ENCODE data around the gene CCDC141.

CCDC141 gene

DNA sequence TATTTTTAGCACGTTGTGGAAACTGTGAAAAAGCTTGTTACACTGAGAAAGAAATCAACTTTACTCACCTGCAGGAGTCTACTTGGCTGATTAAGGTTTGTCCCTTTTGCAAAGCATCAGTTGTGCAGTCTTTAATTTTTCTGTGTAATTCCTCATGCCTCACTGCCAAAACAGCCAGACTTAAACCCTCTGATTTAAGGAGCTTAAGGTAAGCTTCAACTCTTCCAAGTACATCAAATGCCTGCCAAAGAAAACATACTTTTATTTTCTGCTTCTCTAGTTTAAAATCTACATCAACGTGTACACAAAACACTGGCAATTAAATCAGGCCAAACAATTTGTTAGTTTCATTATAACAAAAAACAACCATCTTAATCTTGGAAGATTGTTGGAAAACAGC lies 144.7 kb downstream of the CCDC141 start:
- no peak for DNase-seq

DNA sequence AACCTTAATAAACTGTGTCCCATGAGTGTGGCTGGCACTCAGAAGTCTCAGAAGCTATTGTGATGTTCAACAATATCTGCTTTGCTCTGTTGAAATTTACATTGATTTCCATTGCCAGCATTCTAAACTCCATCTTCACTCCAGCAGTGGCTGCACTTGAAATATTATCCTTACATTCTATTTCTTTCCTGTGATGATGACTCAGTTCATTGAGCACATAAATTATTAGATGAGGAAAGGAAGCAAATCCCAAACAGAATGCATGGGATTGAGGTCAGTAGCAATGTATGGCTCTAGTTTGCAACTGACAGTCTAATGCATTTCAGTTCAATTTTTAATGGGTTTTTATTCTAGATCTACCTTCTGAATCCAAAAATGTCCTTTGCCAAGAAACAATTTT lies 150.3 kb downstream of the CCDC141 start:
- no peak for DNase-seq

DNA sequence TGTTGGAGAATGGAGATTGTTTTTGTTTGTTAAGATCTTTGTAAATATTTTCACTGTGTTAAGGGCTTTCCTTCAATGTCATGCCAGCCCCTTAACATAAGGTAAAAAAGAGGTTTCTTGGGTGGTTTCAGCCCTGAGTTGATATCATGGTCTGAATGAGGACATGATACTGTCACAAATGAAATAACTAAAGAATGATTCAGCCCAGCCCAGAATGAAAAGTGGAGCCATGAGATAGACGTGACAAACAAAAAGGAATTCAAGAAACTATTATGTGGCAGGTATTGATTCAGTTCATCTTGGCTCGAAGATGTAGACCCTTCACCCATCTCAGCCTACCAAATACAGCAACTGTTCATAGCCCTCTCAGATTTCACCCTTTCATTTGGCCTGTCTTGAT lies 154.1 kb downstream of the CCDC141 start:
- DNase-seq, result no peak

DNA sequence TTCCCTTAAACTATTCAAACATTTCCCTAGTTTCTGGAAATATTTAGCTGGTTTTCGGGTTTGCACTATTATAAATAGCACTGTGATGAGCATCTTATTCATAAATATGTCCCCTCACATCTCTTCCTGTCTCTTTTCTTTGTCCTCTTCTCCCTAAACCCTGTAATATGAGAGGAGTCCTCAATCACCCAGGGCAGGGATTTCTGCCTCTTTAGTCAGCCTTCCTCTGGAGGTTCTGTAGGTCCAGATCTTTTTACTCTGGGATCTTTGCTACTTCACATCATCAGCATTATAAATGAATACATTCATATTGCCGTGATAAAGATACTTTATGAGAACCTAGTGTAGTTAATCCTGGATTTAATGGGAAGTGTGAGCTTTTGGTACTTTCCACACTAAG lies 154.8 kb downstream of the CCDC141 start:
- DNase-seq, result no peak

- no peak for DNase-seq
These were observed 156.9 kb downstream of the CCDC141 start for GRCh38 chr2:178892751-178893625.

DNA sequence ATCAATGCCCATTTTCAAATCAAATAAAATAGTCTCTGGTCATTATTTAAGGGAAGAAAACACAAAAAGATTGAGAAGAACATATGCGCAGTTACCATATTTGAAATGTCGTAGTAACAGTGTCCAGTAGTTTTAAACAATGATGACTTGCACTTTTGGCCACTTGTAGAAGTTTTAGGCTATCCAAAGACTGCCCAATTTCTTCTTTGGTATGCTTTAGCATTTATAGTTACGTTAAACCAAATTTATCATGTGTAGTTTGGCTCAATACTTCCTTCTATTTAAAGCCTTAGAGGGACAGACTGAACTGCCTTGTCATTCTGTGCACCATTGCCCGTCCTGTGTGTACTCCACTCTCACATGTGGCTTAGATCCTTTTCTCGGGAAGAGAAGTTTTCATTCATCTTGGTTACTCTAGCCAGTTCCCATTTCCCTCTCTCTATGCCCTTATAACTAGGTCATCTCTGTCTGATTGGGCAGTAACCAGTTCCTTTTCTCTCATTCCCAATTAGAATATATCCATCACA lies 157.9 kb downstream of the CCDC141 start:
- DNase-seq, result no peak

DNA sequence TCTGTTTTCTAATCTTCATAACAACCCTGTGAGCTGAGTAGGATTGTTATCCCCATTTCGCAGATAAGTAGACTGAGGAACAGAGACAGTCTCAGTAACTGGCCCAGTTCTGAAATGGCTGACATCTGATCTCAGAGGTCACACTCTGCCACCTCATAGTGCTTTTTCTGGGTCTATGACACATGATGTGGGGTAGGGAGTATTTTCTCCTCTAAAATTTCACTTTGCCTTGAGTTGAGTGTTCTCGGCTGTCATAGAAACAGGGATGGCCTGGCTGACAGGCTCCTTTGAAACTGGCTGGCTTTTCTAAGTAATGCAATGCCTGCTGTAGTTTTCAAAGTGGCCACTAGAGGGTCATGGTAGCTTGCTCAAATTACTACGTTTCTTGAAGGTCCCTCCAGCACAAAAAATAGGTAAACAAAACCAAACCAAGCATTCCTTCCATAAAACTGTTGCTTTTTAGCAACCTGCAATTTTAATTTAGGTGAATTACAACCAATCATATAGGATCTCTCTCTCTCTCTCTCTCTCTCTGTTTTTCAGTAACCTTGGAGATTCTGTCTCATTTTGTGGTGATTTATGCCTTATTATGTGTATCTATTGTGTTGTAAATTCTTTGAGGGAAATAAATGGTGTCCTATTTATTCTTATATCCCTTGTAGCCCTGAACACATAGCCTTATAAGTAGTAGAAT lies 158.5 kb downstream of the CCDC141 start:
- DNase-seq, result peak; percentile 30

- DNase-seq, result no peak
These were observed 163.9 kb downstream of the CCDC141 start for GRCh38 chr2:178886006-178886405.

DNA sequence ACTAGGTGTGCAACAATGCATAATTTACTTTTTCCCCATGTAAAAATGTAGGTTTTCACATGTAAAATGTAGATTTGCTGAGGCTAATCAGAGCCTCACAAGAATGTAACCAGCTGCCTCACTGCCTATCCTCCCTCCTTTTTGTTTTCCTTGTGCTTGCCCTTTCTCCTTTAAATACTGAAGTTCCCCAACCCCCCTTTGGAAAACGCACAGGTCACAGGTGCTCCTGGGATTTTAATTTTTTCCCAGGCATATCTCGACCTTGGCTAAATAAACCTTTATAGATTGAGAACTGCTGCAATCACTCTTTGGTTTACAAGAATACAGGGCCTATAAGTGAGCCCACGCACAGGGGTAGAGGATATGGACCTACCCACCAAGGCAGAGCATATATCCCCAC lies 165.5 kb downstream of the CCDC141 start:
- no peak for DNase-seq

DNA sequence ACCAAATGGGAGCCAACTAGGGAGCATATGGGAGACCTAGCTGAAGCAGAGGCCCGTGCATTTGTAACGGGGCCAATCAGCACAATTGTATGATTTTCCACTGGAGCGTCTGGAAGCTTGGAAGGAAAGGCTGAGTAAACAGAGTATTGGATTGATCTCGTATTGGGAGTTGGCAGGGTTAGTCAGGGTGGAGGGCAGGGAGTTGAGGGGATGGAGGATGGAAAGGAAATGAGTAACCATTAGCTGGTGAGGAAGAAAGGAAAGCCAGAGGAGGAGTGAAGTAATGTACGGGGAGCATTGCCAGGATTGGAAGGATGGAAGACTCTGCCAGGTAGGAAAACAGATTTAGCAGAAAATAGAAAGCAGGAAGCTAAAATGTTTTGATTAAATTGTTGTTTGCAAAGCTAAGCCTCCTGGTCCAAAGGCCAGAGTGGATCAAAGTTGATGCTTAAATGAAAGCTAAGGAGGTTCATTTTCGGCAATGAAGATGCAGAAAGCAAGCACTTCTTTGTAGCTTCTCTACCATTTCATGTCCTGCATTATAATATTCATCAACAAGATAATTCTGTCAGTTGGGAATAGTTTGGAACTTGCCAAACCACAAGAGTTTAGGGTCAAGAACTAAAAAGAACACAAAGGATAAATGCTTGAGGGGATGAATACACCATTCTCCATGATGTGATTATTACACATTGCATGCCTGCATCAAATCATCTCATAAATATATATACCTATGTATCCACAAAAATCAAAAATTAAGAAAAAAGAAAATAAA lies 167.1 kb downstream of the CCDC141 start:
- DNase-seq, result no peak

DNA sequence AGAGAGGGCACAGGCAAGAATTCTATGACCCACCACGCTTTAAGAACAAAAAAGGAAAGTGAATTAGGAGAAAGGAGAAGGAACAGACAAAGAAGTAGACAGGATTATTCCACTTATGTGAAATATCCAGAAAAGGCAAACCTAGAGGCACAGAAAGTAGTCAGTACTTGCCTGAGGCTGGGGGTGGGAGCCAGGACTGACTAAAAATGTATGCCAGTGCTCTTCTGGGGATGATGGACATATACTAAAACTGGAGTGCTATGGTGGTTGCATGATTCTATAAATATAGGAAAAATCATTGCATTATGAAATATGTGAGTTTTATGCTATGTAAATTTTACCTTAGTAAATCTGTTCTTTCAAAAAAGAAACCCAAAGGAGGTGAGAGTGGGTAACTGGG lies 168.9 kb downstream of the CCDC141 start:
- DNase-seq, result no peak

DNA sequence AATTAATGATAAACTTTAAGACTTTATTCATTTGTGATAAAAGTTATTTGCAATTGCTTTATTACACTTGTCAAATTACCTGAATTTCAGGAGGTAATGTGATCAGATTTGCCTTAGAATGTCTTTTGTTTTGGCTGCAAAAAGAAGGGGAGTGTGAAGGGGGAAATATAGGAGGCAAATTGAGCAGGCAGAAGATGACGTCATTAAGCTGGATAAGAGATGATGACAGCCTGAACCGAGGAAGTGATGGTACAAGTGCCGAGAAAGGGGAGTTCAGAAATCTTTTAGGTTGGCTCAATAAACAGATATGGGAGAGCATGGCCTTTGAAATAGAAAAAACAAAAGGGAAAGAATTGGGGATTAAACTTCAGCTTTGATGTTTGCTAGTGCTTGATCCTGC lies 169.7 kb downstream of the CCDC141 start:
- DNase-seq, result no peak

- no peak for DNase-seq
These were observed 172.1 kb downstream of the CCDC141 start for GRCh38 chr2:178877874-178878273.

GRCh38 chr2:178874529-178875240 lies 175.3 kb downstream of the CCDC141 start:
- DNase-seq, result no peak

GRCh38 chr2:178873912-178874311 lies 176.0 kb downstream of the CCDC141 start:
- DNase-seq, result no peak

DNA sequence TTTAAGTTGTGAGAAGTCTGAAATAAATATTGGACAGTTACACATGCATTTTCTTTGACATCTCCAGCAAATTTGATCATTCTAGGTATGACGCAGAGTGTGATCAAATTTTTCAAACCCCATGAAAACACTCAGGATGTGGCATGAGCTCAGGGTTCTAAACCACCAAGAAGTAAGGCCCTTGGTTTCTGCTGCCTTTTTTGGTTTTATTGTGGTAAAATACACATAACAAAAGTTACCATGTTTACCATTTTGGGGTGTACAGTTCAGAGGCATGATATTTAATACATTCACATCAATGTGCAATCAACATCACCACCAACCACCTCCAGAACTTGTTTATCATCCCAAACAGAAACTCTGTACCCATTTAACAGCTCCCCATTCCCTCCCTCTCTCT lies 178.4 kb downstream of the CCDC141 start:
- no peak for DNase-seq

- DNase-seq, result no peak
These were observed 179.2 kb downstream of the CCDC141 start for GRCh38 chr2:178870703-178871102.

DNA sequence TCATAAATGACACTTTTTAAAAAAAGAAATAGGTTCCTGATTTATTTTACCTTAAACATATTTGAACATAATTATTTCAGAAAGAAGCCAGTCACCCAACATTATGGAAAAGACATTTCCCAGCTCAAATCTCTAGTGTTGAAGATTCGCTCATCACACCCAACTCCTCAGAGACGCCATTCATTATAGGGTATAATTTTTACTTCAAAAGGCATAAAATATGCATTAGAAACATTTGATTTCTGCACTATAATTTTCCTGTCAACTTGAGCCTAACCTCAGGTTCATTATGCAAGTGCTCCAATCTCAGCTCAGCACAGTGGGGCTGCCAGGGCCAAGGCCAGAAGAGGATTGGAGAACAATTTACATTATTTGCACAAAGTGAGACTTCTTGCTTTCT lies 183.9 kb downstream of the CCDC141 start:
- no peak for DNase-seq

GRCh38 chr2:178865146-178865936 lies 184.6 kb downstream of the CCDC141 start:
- no peak for DNase-seq

DNA sequence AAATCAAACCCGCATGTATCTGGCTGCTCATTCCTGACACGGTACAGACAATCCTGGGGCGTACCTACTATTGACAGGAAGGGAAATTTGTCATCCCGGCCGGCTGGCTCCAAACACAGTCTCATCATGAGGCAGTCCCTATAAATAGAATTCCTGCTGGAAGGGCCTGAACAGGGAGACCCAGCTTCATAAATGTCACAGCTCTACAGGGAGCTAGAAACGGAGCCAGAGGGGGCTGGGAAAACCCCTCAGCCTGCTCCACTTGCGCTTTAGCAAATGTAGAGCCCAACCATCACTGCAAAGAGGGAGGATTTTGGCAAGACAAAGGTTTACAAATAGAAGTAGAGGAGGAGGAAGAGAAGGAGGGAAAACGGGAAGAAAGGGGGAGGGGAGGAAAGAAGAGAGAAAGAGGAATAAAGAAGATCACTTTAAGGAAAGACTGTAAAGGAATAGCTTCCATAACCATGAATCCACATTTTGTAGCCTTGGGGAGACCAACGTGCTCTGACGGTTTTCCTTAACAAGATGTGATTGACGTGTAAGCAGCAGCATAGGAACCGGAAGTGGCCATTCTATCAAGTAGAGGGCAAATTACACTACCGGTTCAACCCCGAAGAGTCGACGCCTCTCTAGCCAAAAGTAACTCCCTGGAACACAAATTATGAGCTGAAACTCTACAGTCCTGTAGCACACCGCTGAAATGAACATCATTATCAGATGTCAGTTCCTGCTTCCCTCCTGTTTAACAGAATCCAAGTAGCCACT lies 185.9 kb downstream of the CCDC141 start:
- DNase-seq, result no peak
